ENCODE measurements around the gene GPR162. TPM values are rescaled to one million over a fixed set of nuclear protein-coding genes. Genes with fewer than 3 reads are reported as not detected.
"Not testable (repeated sequence)": the region's sequence is repeated elsewhere in the genome, so short reads cannot be mapped to it uniquely, and the experiment has no call there.

The GPR162 gene
- total RNA-seq, 2 experiments from 2014 or later = 0.54 to 0.76 TPM

GRCh38 chr12:6874015-6874368 lies 52.4 kb downstream of the GPR162 start:
- H3K4me1 Mint-ChIP-seq = peaks cover 42% of the 10 kb centered on the region
- peak overlapping the region; percentile 90 for H3K4me3 Mint-ChIP-seq
- H3K27me3 Mint-ChIP-seq, H3K9me3 Mint-ChIP-seq, DNase-seq: not testable (repeated sequence)
- peak overlapping the region; percentile 79 for H3K27ac Mint-ChIP-seq
- H3K36me3 Mint-ChIP-seq = peaks cover 53% of the 10 kb centered on the region

Other genes with a start within 250 kb of the GPR162 start
- 100 to 1,000 TPM; 262 to 293 TPM for gene CHD4, start 214.4 kb upstream of the GPR162 start, total RNA-seq
- gene LPAR5, start 185.9 kb upstream of the GPR162 start, total RNA-seq = 1 to 10 TPM; 7.3 to 7.9 TPM
- 1 to 10 TPM in 1 of 2 experiments, under 1 TPM in 1; 0.86 to 1.2 TPM for gene ACRBP, start 174.4 kb upstream of the GPR162 start, total RNA-seq
- 10 to 100 TPM; 10.9 to 11.1 TPM for gene ING4, start 158.7 kb upstream of the GPR162 start, total RNA-seq
- gene ZNF384, start 132.4 kb upstream of the GPR162 start, total RNA-seq = 10 to 100 TPM; 60.6 to 61.8 TPM
- under 1 TPM in 1 of 2 experiments, not detected in 1; 0.37 TPM for gene PIANP, start 121.0 kb upstream of the GPR162 start, total RNA-seq
- 10 to 100 TPM; 37.1 to 41.6 TPM for gene COPS7A, start 97.8 kb upstream of the GPR162 start, total RNA-seq
- gene MLF2, start 68.7 kb upstream of the GPR162 start, total RNA-seq = 100 to 1,000 TPM; 134 to 141 TPM
- 10 to 100 TPM; 23.3 to 25.1 TPM for gene PTMS, start 55.5 kb upstream of the GPR162 start, total RNA-seq
- gene LAG3, start 49.3 kb upstream of the GPR162 start, total RNA-seq = 10 to 100 TPM; 64.8 to 67.7 TPM
- gene CD4, start 32.3 kb upstream of the GPR162 start, total RNA-seq = 1 to 10 TPM; 2.2 to 2.5 TPM
- gene P3H3, start 6.6 kb downstream of the GPR162 start, total RNA-seq = under 1 TPM; 0.36 to 0.60 TPM
- gene GNB3, start 19.1 kb downstream of the GPR162 start, total RNA-seq = under 1 TPM in 1 of 2 experiments, not detected in 1; 0.10 TPM
- 10 to 100 TPM; 62.5 to 64.0 TPM for gene CDCA3, start 29.5 kb downstream of the GPR162 start, total RNA-seq
- 100 to 1,000 TPM; 125 to 127 TPM for gene USP5, start 30.3 kb downstream of the GPR162 start, total RNA-seq
- 1,000 to 10,000 TPM; 1,593 to 1,653 TPM for gene TPI1, start 45.7 kb downstream of the GPR162 start, total RNA-seq
- gene SPSB2, start 51.5 kb downstream of the GPR162 start, total RNA-seq = 1 to 10 TPM; 2.7 to 3.0 TPM
- gene LRRC23, start 83.0 kb downstream of the GPR162 start, total RNA-seq = 1 to 10 TPM; 3.0 to 4.1 TPM
- 100 to 1,000 TPM; 140 to 141 TPM for gene ENO2, start 92.8 kb downstream of the GPR162 start, total RNA-seq
- gene ATN1, start 106.1 kb downstream of the GPR162 start, total RNA-seq = 10 to 100 TPM; 27.6 to 28.5 TPM
- not detected for gene RNU7-1, start 122.0 kb downstream of the GPR162 start, total RNA-seq
- gene C12orf57, start 122.2 kb downstream of the GPR162 start, total RNA-seq = 100 to 1,000 TPM; 203 to 208 TPM
- gene PTPN6, start 129.5 kb downstream of the GPR162 start, total RNA-seq = 100 to 1,000 TPM; 457 to 467 TPM
- gene PHB2, start 148.8 kb downstream of the GPR162 start, total RNA-seq = 100 to 1,000 TPM; 556 to 557 TPM
- gene EMG1, start 149.1 kb downstream of the GPR162 start, total RNA-seq = 100 to 1,000 TPM; 130 to 140 TPM
- 10 to 100 TPM; 23.3 to 23.8 TPM for gene LPCAT3, start 196.7 kb downstream of the GPR162 start, total RNA-seq
- gene C1S, start 238.9 kb downstream of the GPR162 start, total RNA-seq = under 1 TPM; 0.47 to 0.66 TPM